Neural progenitor cell (in vitro differentiated cells): Measurements from ENCODE around the gene STARD3. TPM values are rescaled to one million over a fixed set of nuclear protein-coding genes. Genes with fewer than 3 reads are reported as not detected.

Experiments
- DNase-seq: peaks from one replicate; pipeline ENCODE4 v3.0.0-alpha.2; 2016; ENCODE audit warnings: low spot score
- H2AFZ ChIP-seq: fragments of 200-600 bp; sonication (generic); replicated peaks from 2 replicates; pipeline ENCODE4 v1.6.1; 2016; ENCODE audit warnings: antibody characterized with exemption
- H3F3A ChIP-seq: fragments of 200-600 bp; sonication (generic); 2 replicates; pipeline ENCODE4 v1.6.1; 2016; ENCODE audit warnings: antibody characterized with exemption, low read depth
- H3K27ac ChIP-seq: fragments of 200-600 bp; sonication (generic); 2 replicates; pipeline ENCODE4 v1.5.1; 2016; ENCODE audit warnings: mild to moderate bottlenecking
- H3K27me3 ChIP-seq: fragments of 200-600 bp; sonication (generic); 2 replicates; pipeline ENCODE4 v1.6.1; 2016; ENCODE audit warnings: mild to moderate bottlenecking, moderate library complexity
- H3K36me3 ChIP-seq: fragments of 200-600 bp; sonication (generic); 2 replicates; pipeline ENCODE4 v1.5.1; 2016
- H3K4me1 ChIP-seq: fragments of 200-600 bp; sonication (generic); 2 replicates; pipeline ENCODE4 v1.6.1; 2016; ENCODE audit warnings: mixed run types
- H3K4me2 ChIP-seq: fragments of 200-600 bp; sonication (generic); 2 replicates; pipeline ENCODE4 v1.6.1; 2016
- H3K4me3 ChIP-seq: fragments of 200-600 bp; sonication (generic); 2 replicates; pipeline ENCODE4 v1.5.1; 2016
- H3K79me2 ChIP-seq: fragments of 200-600 bp; sonication (generic); 2 replicates; pipeline ENCODE4 v1.6.1; 2016; ENCODE audit warnings: low read depth
- H3K9ac ChIP-seq: fragments of 200-600 bp; sonication (generic); 2 replicates; pipeline ENCODE4 v1.6.1; 2016
- H3K9me3 ChIP-seq: fragments of 200-600 bp; sonication (generic); 2 replicates; pipeline ENCODE4 v1.5.1; 2016; ENCODE audit warnings: low read depth
- H4K20me1 ChIP-seq: fragments of 200-600 bp; sonication (generic); 2 replicates; pipeline ENCODE4 v1.6.1; 2016; ENCODE audit warnings: low read depth
- H3K27ac Mint-ChIP-seq: 3 replicates; pipeline ENCODE4 v1.8.0; 2021; ENCODE audit warnings: mixed read lengths
- H3K27me3 Mint-ChIP-seq: 2 replicates; pipeline ENCODE4 v1.8.0; 2022; ENCODE audit warnings: low read depth, mild to moderate bottlenecking, inconsistent platforms, moderate library complexity, mixed read lengths; ENCODE audit not compliant: insufficient read depth
- H3K36me3 Mint-ChIP-seq: 3 replicates; pipeline ENCODE4 v1.8.0; 2021; ENCODE audit warnings: mixed read lengths
- H3K4me1 Mint-ChIP-seq: 3 replicates; pipeline ENCODE4 v1.8.0; 2021; ENCODE audit warnings: mixed read lengths
- H3K4me3 Mint-ChIP-seq: 3 replicates; pipeline ENCODE4 v1.8.0; 2021; ENCODE audit warnings: mild to moderate bottlenecking, moderate library complexity, mixed read lengths
- H3K9me3 Mint-ChIP-seq: 3 replicates; pipeline ENCODE4 v1.8.0; 2020; ENCODE audit warnings: mixed read lengths
- CTCF ChIP-seq: fragments of 200-600 bp; sonication (generic); IDR thresholded peaks from 2 replicates; pipeline ENCODE4 v1.5.1; 2017; ENCODE audit warnings: antibody characterized with exemption, mild to moderate bottlenecking
- EZH2 ChIP-seq: fragments of 200-600 bp; sonication (generic); IDR thresholded peaks from 2 replicates; pipeline ENCODE4 v1.6.1; 2017; ENCODE audit warnings: antibody characterized with exemption, mild to moderate bottlenecking, moderate library complexity
- EZH2phosphoT487 ChIP-seq: fragments of 200-600 bp; sonication (generic); IDR thresholded peaks from 2 replicates; pipeline ENCODE4 v1.6.1; 2017; ENCODE audit warnings: antibody characterized with exemption
- total RNA-seq: library from RNA; depleted of rRNA; stranded (reverse); fragments of >200 nt; gene quantifications from 2 replicates; pipeline ENCODE4 v1.2.3, GENCODE V29; 2015; ENCODE audit warnings: low replicate concordance

The STARD3 gene
- total RNA-seq, 1 donor from 2014 or later = 21.5 TPM

- no peak for DNase-seq
- H3K79me2 ChIP-seq = peaks cover 57% of the 10 kb centered on the region
- H3F3A ChIP-seq = peaks cover 24% of the 10 kb centered on the region
- H3K36me3 Mint-ChIP-seq = peaks cover 3% of the 10 kb centered on the region
- H3K4me3 Mint-ChIP-seq = no peak overlapping the region
- no peak for TF ChIP-seq CTCF
- no peak for TF ChIP-seq EZH2phosphoT487
- TF ChIP-seq EZH2 = no peak
- H3K27me3 ChIP-seq = no peaks in the 10 kb centered on the region
- peaks cover 20% of the 10 kb centered on the region for H3K4me1 Mint-ChIP-seq
- no peak overlapping the region for H3K27ac Mint-ChIP-seq
- H2AFZ ChIP-seq = no peak overlapping the region
- H3K4me3 ChIP-seq = no peak overlapping the region
- no peak overlapping the region for H3K9ac ChIP-seq
- peaks cover 5% of the 10 kb centered on the region for H3K27me3 Mint-ChIP-seq
- H3K4me2 ChIP-seq = peak overlapping the region; percentile 18
- H3K9me3 ChIP-seq = no peaks in the 10 kb centered on the region
- peaks cover 65% of the 10 kb centered on the region for H4K20me1 ChIP-seq
- H3K36me3 ChIP-seq = no peaks in the 10 kb centered on the region
- no peak overlapping the region for H3K27ac ChIP-seq
- H3K9me3 Mint-ChIP-seq = no peaks in the 10 kb centered on the region
- H3K4me1 ChIP-seq = peaks cover 43% of the 10 kb centered on the region
Measured at GRCh38 chr17:39705786-39706348, 68.9 kb downstream of the STARD3 start.

GRCh38 chr17:39706383-39706782 is 69.4 kb downstream of the STARD3 start:
- peaks cover 15% of the 10 kb centered on the region for H3K4me1 Mint-ChIP-seq
- H3K9ac ChIP-seq = no peak overlapping the region
- no peak for DNase-seq
- H3K36me3 Mint-ChIP-seq = peaks cover 3% of the 10 kb centered on the region
- H3K27me3 ChIP-seq = no peaks in the 10 kb centered on the region
- H3K4me3 Mint-ChIP-seq = no peak overlapping the region
- peaks cover 52% of the 10 kb centered on the region for H3K79me2 ChIP-seq
- peaks cover 60% of the 10 kb centered on the region for H4K20me1 ChIP-seq
- H3K9me3 ChIP-seq = no peaks in the 10 kb centered on the region
- H3K4me1 ChIP-seq = peaks cover 40% of the 10 kb centered on the region
- peaks cover 5% of the 10 kb centered on the region for H3K27me3 Mint-ChIP-seq
- H3F3A ChIP-seq = peaks cover 24% of the 10 kb centered on the region
- H3K4me3 ChIP-seq = no peak overlapping the region
- H2AFZ ChIP-seq = no peak overlapping the region
- TF ChIP-seq EZH2 (no peak), CTCF (no peak), EZH2phosphoT487 (no peak)
- no peaks in the 10 kb centered on the region for H3K36me3 ChIP-seq
- H3K27ac ChIP-seq = no peak overlapping the region
- no peak overlapping the region for H3K27ac Mint-ChIP-seq
- no peak overlapping the region for H3K4me2 ChIP-seq
- H3K9me3 Mint-ChIP-seq = no peaks in the 10 kb centered on the region

GRCh38 chr17:39706921-39707337 is 70.0 kb downstream of the STARD3 start:
- Histone ChIP-seq H3K27me3 (no peaks in the 10 kb centered on the region), H2AFZ (no peak overlapping the region), H3F3A (peaks cover 21% of the 10 kb centered on the region), H3K9me3 (no peaks in the 10 kb centered on the region), H3K4me2 (no peak overlapping the region), H3K9ac (no peak overlapping the region), H3K27ac (no peak overlapping the region), H3K79me2 (peaks cover 47% of the 10 kb centered on the region), H3K4me1 (peaks cover 34% of the 10 kb centered on the region), H3K4me3 (no peak overlapping the region), H3K36me3 (no peaks in the 10 kb centered on the region), H4K20me1 (peaks cover 55% of the 10 kb centered on the region)
- TF ChIP-seq CTCF (no peak), EZH2 (no peak), EZH2phosphoT487 (no peak)
- no peak overlapping the region for H3K27ac Mint-ChIP-seq
- peaks cover 11% of the 10 kb centered on the region for H3K4me1 Mint-ChIP-seq
- H3K4me3 Mint-ChIP-seq = no peak overlapping the region
- peaks cover 5% of the 10 kb centered on the region for H3K36me3 Mint-ChIP-seq
- peaks cover 4% of the 10 kb centered on the region for H3K27me3 Mint-ChIP-seq
- no peak for DNase-seq
- no peaks in the 10 kb centered on the region for H3K9me3 Mint-ChIP-seq
